Naive thymus-derived CD4-positive, alpha-beta T cell (primary cell): ENCODE data around the gene CWC27. TPM values are rescaled to one million over a fixed set of nuclear protein-coding genes. Genes with fewer than 3 reads are reported as not detected.
"Not testable (repeated sequence)": the region's sequence is repeated elsewhere in the genome, so short reads cannot be mapped to it uniquely, and the experiment has no call there.

ENCODE experiments used
- ATAC-seq: fragments of 150-1000 bp; cut with Tn5 transposase; 2 replicates; pipeline ENCODE4 v1.10.0; 2021; ENCODE audit warnings: mild to moderate bottlenecking, moderate library complexity
- CTCF ChIA-PET: fragments of 350-600 bp; sonication (Branson Sonifier 250); formaldehyde crosslinking; loops from one replicate; lab custom pipeline; 2021; ENCODE audit warnings: antibody characterized with exemption; lab: Charles Lee
- POLR2A ChIA-PET: fragments of 350-600 bp; sonication (Branson Sonifier 250); formaldehyde crosslinking; loops from one replicate; lab custom pipeline; 2021; ENCODE audit warnings: antibody characterized with exemption, inconsistent platforms; lab: Charles Lee
- DNase-seq, 9 donors: peaks; one replicate each; pipeline versions ENCODE4 v3.0.0 to v3.0.0-alpha.2; 2020 to 2022; ENCODE audit warnings: mixed read lengths in 1 of 9
- H3K27ac ChIP-seq: one replicate; pipeline ENCODE4 v1.7.0; 2013; ENCODE audit warnings: mild to moderate bottlenecking, low read depth, low read length, moderate library complexity
- H3K27me3 ChIP-seq, 2 donors: one replicate each; pipeline ENCODE4 v1.7.0; 2013; ENCODE audit warnings: low read length in 2 of 2, mild to moderate bottlenecking in 2 of 2, moderate library complexity in 2 of 2; ENCODE audit not compliant: control insufficient read depth in 2 of 2, insufficient read depth in 2 of 2
- H3K36me3 ChIP-seq, 3 experiments: 1 replicate in 2 of 3; 2 replicates in 1 of 3; pipeline ENCODE4 v1.7.0; 2013; ENCODE audit warnings: low read length in 3 of 3, mild to moderate bottlenecking in 3 of 3, moderate library complexity in 1 of 3; ENCODE audit not compliant: insufficient read depth in 3 of 3, control insufficient read depth in 2 of 3
- H3K4me1 ChIP-seq, 2 donors: one replicate each; pipeline ENCODE4 v1.7.0; 2013; ENCODE audit warnings: low read length in 2 of 2, mild to moderate bottlenecking in 2 of 2, moderate library complexity in 1 of 2; ENCODE audit not compliant: control insufficient read depth in 2 of 2, insufficient read depth in 2 of 2
- H3K4me3 ChIP-seq: 2 replicates; pipeline ENCODE4 v1.7.0; 2013; ENCODE audit warnings: mild to moderate bottlenecking, low read length
- H3K9me3 ChIP-seq, 3 experiments: 1 replicate in 2 of 3; 2 replicates in 1 of 3; pipeline ENCODE4 v1.7.0; 2013; ENCODE audit warnings: low read length in 3 of 3; ENCODE audit not compliant: control insufficient read depth in 2 of 3
- H3K27ac Mint-ChIP-seq, 9 donors: one replicate each; pipeline ENCODE4 v1.8.0; 2020 to 2022; ENCODE audit warnings: mixed read lengths in 9 of 9, mild to moderate bottlenecking in 8 of 9, moderate library complexity in 5 of 9, inconsistent platforms in 2 of 9
- H3K27me3 Mint-ChIP-seq, 5 donors: one replicate each; pipeline ENCODE4 v1.8.0; 2021 to 2022; ENCODE audit warnings: mixed read lengths in 5 of 5, mild to moderate bottlenecking in 1 of 5
- H3K36me3 Mint-ChIP-seq, 5 donors: one replicate each; pipeline ENCODE4 v1.8.0; 2020 to 2022; ENCODE audit warnings: mixed read lengths in 5 of 5, mild to moderate bottlenecking in 3 of 5, inconsistent platforms in 1 of 5
- H3K4me1 Mint-ChIP-seq, 7 donors: one replicate each; pipeline ENCODE4 v1.8.0; 2020 to 2022; ENCODE audit warnings: mixed read lengths in 7 of 7, mild to moderate bottlenecking in 3 of 7, inconsistent platforms in 1 of 7
- H3K4me3 Mint-ChIP-seq, 10 donors: one replicate each; pipeline ENCODE4 v1.8.0; 2020 to 2022; ENCODE audit warnings: mild to moderate bottlenecking in 10 of 10, mixed read lengths in 10 of 10, moderate library complexity in 6 of 10, inconsistent platforms in 2 of 10
- H3K9me3 Mint-ChIP-seq, 11 donors: one replicate each; pipeline ENCODE4 v1.8.0; 2020 to 2022; ENCODE audit warnings: mixed read lengths in 11 of 11, mild to moderate bottlenecking in 4 of 11, inconsistent platforms in 1 of 11, moderate library complexity in 1 of 11
- intact Hi-C, 2 donors: fragments of 100-400 bp; cut with micrococcal nuclease; formaldehyde crosslinking; loops; one replicate each; pipeline ENCODE4 v1.15.1; 2023
- polyA plus RNA-seq, 2 donors: library from polyadenylated mRNA; unstranded; fragments of 300-500 nt; fragmentation: Illumina TruSeq; gene quantifications; one replicate each; pipeline ENCODE4 v1.2.3, GENCODE V29; 2021
- total RNA-seq, 6 experiments: library from RNA in 5 of 6; stranded (reverse) in 5 of 6; gene quantifications; 1 replicate in 5 of 6; 2 replicates in 1 of 6; pipeline ENCODE4 v1.2.3 and lab custom pipeline; 2021 to 2026

CWC27 gene
- total and polyA plus RNA-seq, 7 experiments from 2014 or later, result 17.8 to 41.8 (median 21.1) TPM

DNA sequence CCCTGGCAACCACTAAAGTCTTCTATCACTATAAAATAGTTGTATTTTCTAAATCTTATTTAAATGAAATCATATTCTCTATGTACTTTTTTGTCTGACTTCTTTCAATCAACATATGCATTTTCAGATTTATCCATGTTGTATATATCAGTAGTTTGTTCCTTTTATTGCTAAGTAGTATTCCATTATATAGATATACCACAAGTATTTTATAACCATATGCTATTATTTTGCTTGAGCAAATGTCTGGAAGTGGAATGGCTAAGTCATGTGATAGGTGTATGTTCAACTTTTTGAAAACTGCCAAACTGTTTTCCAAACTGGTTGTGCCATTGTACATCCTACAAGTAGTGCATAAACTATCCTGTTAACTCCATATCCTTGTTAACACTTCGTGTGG lies 131.1 kb downstream of the CWC27 start:
- Mint-ChIP-seq H3K27me3 (no peaks in the 10 kb centered on the region), H3K4me1 (no peaks in the 10 kb centered on the region), H3K27ac (no peak overlapping the region), H3K4me3 (no peak overlapping the region), H3K36me3 (peaks cover 13 to 85% (median 68%) of the 10 kb centered on the region in 5 donors), H3K9me3 (peaks cover 0 to 37% (median 10%) of the 10 kb centered on the region in 11 donors)
- H3K27me3 ChIP-seq, result no peaks in the 10 kb centered on the region
- no peak overlapping the region for H3K4me3 ChIP-seq
- ChIA-PET CTCF (no interaction called here), POLR2A (no interaction called here)
- no peak overlapping the region for H3K27ac ChIP-seq
- H3K4me1 ChIP-seq, result no peaks in the 10 kb centered on the region
- H3K36me3 ChIP-seq, result no peaks in the 10 kb centered on the region
- H3K9me3 ChIP-seq, result no peaks in the 10 kb centered on the region
- intact Hi-C loops, result loop anchor here in 1 of 2 donors (5.0 kb wide), 1 partner anchor 218 kb away; no protein-coding TSS in a partner anchor
- DNase-seq (no peak), ATAC-seq (no peak)

DNA sequence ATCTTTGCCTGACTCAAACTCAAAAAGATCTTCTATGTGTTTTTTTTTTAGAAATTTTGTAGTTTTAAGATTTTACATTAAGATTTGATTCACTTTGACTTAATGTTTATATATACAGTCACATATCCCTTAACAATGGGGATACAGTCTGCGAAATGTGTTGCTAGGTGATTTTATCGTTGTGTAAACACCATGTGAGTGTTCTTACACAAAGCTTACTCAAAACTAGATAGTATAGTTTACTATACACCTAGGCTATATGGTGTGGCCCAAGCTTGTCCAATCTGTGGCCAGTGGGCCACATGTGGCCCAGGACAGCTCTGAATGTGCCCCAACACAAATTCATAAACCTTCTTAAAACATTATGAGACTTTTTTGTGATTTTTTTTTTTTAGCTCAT lies 131.9 kb downstream of the CWC27 start:
- Histone ChIP-seq H3K4me1 (no peaks in the 10 kb centered on the region), H3K4me3 (no peak overlapping the region), H3K27ac (no peak overlapping the region), H3K9me3 (no peaks in the 10 kb centered on the region), H3K27me3 (no peaks in the 10 kb centered on the region), H3K36me3 (no peaks in the 10 kb centered on the region)
- ChIA-PET POLR2A (no interaction called here), CTCF (no interaction called here)
- no peak for ATAC-seq
- intact Hi-C loops, result no loop called here
- no peak for DNase-seq
- Mint-ChIP-seq H3K9me3 (peaks cover 0 to 41% (median 13%) of the 10 kb centered on the region in 11 donors), H3K27me3 (no peaks in the 10 kb centered on the region), H3K27ac (no peak overlapping the region), H3K36me3 (peaks cover 15 to 82% (median 67%) of the 10 kb centered on the region in 5 donors), H3K4me1 (no peaks in the 10 kb centered on the region), H3K4me3 (no peak overlapping the region)

DNA sequence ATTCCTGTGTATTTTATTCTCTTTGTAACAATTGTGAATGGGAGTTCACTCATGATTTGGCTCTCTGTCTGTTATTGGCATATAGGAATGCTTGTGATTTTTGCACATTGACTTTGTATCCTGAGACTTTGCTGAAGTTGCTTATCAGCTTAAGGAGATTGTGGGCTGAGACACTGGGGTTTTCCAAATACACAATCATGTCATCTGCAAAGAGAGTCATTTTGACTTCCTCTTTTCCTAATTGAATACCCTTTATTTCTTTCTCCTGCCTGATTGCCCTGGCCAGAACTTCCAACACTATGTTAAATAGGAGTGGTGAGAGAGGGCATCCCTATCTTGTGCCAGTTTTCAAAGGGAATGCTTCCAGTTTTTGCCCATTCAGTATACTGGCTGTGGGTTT lies 138.7 kb downstream of the CWC27 start:
- H3K9me3 Mint-ChIP-seq, result peaks cover 3 to 52% (median 19%) of the 10 kb centered on the region in 11 donors
- ATAC-seq, H3K27me3 ChIP-seq, H3K36me3 ChIP-seq, H3K9me3 ChIP-seq, H3K27me3 Mint-ChIP-seq, H3K4me1 ChIP-seq, intact Hi-C loops, DNase-seq, H3K4me1 Mint-ChIP-seq, POLR2A ChIA-PET, H3K27ac ChIP-seq, H3K27ac Mint-ChIP-seq, H3K4me3 Mint-ChIP-seq, H3K4me3 ChIP-seq, CTCF ChIA-PET: not testable (repeated sequence)
- H3K36me3 Mint-ChIP-seq, result peaks cover 10 to 83% (median 76%) of the 10 kb centered on the region in 5 donors

DNA sequence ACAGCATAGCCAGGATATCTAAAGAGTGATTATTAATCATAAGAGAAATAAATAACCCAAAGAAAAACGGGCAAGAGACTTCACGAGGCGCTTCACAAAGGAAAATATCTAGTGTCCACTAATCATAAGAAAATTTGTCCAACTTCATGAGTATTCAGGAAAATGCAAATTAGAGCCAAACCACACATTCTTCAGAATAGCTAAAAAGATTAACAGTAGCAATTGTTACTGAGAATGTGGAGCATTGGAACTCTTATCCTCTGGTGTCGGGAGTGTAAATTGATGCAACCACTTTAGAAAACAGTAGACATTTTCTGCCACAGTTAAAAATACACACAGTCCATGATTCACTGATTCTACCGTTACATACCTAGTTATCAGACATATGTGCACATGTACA lies 145.7 kb downstream of the CWC27 start:
- Histone ChIP-seq H3K4me3 (no peak overlapping the region), H3K4me1 (no peaks in the 10 kb centered on the region), H3K27ac (no peak overlapping the region), H3K9me3 (peaks cover 0 to 5% (median 4%) of the 10 kb centered on the region in 3 experiments), H3K36me3 (peaks cover 0 to 2% (median 0%) of the 10 kb centered on the region in 3 experiments), H3K27me3 (no peaks in the 10 kb centered on the region)
- intact Hi-C loops, result no loop called here
- DNase-seq (no peak), ATAC-seq (no peak)
- Mint-ChIP-seq H3K36me3 (peaks cover 16 to 83% (median 78%) of the 10 kb centered on the region in 5 donors), H3K27ac (no peak overlapping the region), H3K4me1 (peaks cover 0 to 5% (median 0%) of the 10 kb centered on the region in 7 donors), H3K27me3 (no peaks in the 10 kb centered on the region), H3K4me3 (no peak overlapping the region), H3K9me3 (peaks cover 10 to 69% (median 22%) of the 10 kb centered on the region in 11 donors)
- POLR2A ChIA-PET, result no interaction called here
- CTCF ChIA-PET, result no interaction called here

DNA sequence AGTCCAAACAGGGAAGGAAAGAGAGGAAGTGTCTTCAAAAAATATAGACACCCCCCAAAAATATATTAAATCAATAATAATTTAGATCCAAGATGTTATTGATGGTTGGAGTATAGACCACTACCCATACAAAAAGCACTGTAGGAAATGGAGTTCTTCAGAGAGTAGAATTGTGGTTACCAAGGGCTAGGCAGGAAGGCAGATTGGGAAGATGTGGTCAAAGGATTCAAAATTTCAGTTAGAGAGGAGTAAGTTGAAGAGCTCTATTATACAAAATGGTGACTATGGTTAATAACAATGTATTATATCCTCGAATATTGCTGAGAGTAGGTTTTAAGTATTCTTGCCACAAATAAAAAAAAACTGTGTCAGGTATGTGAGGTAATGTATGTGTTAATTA lies 149.4 kb downstream of the CWC27 start:
- ChIA-PET POLR2A (no interaction called here), CTCF (no interaction called here)
- Mint-ChIP-seq H3K4me3 (no peak overlapping the region), H3K4me1 (peaks cover 0 to 5% (median 0%) of the 10 kb centered on the region in 7 donors), H3K36me3 (peaks cover 38 to 90% (median 88%) of the 10 kb centered on the region in 5 donors), H3K27me3 (no peaks in the 10 kb centered on the region), H3K9me3 (peaks cover 16 to 76% (median 40%) of the 10 kb centered on the region in 11 donors), H3K27ac (no peak overlapping the region)
- DNase-seq (no peak), ATAC-seq (no peak)
- Histone ChIP-seq H3K27ac (no peak overlapping the region), H3K36me3 (peaks cover 0 to 4% (median 0%) of the 10 kb centered on the region in 3 experiments), H3K27me3 (no peaks in the 10 kb centered on the region), H3K4me1 (no peaks in the 10 kb centered on the region), H3K4me3 (no peak overlapping the region), H3K9me3 (peaks cover 0 to 10% (median 0%) of the 10 kb centered on the region in 3 experiments)
- intact Hi-C loops, result no loop called here

DNA sequence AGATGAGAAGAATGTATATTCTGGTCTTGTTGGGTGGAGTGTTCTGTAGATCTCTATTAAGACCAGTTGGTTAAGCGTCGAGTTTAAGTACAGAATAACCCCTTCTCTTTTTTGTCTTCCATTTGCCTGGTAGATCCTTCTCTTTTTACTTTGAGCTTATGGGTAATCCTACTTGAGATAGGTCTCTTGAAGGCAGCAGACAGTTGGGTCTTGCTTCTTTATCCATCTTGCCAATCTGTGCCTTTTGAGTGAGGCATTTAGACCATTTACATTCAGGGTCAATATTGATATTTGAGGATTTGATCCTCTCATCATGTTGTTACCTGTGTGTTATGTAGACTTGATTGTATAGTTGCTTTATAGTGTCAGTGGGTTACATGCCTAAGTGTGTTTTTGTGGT lies 152.7 kb downstream of the CWC27 start:
- H3K27me3 ChIP-seq, result no peaks in the 10 kb centered on the region
- ATAC-seq, result no peak
- Mint-ChIP-seq H3K9me3 (peaks cover 16 to 60% (median 34%) of the 10 kb centered on the region in 11 donors), H3K4me3 (no peak overlapping the region), H3K27me3 (no peaks in the 10 kb centered on the region), H3K36me3 (peaks cover 41 to 79% (median 72%) of the 10 kb centered on the region in 5 donors), H3K27ac (no peak overlapping the region), H3K4me1 (peaks cover 0 to 7% (median 2%) of the 10 kb centered on the region in 7 donors)
- DNase-seq, result no peak
- peaks cover 0 to 5% (median 0%) of the 10 kb centered on the region in 3 experiments for H3K9me3 ChIP-seq
- H3K36me3 ChIP-seq, result peaks cover 0 to 4% (median 0%) of the 10 kb centered on the region in 3 experiments
- ChIA-PET POLR2A (no interaction called here), CTCF (no interaction called here)
- no peaks in the 10 kb centered on the region for H3K4me1 ChIP-seq
- intact Hi-C loops, result no loop called here
- H3K4me3 ChIP-seq, result no peak overlapping the region
- no peak overlapping the region for H3K27ac ChIP-seq

DNA sequence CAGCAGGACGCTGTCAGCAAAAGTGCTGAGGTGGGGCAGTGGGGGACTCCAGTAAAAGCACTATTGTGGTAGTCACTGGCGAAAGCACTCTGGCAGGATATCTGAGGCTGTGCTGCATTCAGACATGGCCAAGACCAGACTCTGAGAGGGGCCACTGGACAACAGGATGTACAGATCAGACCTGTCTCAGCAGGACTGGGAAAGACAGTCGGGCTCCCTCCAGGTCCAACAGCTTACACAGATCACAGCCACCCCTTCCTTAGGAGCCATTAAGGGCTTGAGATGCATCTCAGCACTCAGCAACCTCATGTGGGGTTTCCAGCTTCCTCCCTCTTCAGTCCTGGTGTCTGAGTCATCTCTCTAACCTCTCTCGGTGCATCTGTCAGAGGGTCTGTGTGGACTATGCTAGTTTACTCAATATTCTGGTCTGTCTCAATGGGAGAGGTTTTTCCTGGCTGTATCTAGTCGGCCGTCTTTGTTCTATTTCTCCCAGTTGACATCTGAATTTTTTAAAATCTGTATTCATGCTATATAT lies 154.5 kb downstream of the CWC27 start:
- Mint-ChIP-seq H3K9me3 (peaks cover 9 to 42% (median 27%) of the 10 kb centered on the region in 11 donors), H3K27me3 (no peaks in the 10 kb centered on the region), H3K4me1 (peaks cover 4 to 21% (median 12%) of the 10 kb centered on the region in 7 donors), H3K27ac (no peak overlapping the region), H3K36me3 (peaks cover 29 to 67% (median 54%) of the 10 kb centered on the region in 5 donors), H3K4me3 (no peak overlapping the region)
- peaks cover 0 to 5% (median 0%) of the 10 kb centered on the region in 3 experiments for H3K9me3 ChIP-seq
- no peak for ATAC-seq
- no peak overlapping the region for H3K4me3 ChIP-seq
- H3K27me3 ChIP-seq, result no peaks in the 10 kb centered on the region
- intact Hi-C loops, result no loop called here
- DNase-seq, result no peak
- H3K36me3 ChIP-seq, result peaks cover 0 to 4% (median 0%) of the 10 kb centered on the region in 3 experiments
- peaks cover 0 to 5% of the 10 kb centered on the region in 2 donors for H3K4me1 ChIP-seq
- ChIA-PET POLR2A (no interaction called here), CTCF (no interaction called here)
- no peak overlapping the region for H3K27ac ChIP-seq
